Measurements from ENCODE around the gene IGF1. TPM values are rescaled to one million over a fixed set of nuclear protein-coding genes. Genes with fewer than 3 reads are reported as not detected.
"Not testable (repeated sequence)": the region's sequence is repeated elsewhere in the genome, so short reads cannot be mapped to it uniquely, and the experiment has no call there.

IGF1 gene
- total and polyA plus RNA-seq, 8 donors: 0.89 to 14.5 (median 10.2) TPM

GRCh38 chr12:102459314-102459713, 21.0 kb downstream of the IGF1 start:
- no peaks in the 10 kb centered on the region for H3K4me1 ChIP-seq
- 70 to 80% (median 77%) methylated on average over 5 of the region's 5 CpGs for WGBS, 5 donors
- no peaks in the 10 kb centered on the region for H3K36me3 ChIP-seq
- H3K27me3 ChIP-seq: no peaks in the 10 kb centered on the region
- TF ChIP-seq, protein P1, sequence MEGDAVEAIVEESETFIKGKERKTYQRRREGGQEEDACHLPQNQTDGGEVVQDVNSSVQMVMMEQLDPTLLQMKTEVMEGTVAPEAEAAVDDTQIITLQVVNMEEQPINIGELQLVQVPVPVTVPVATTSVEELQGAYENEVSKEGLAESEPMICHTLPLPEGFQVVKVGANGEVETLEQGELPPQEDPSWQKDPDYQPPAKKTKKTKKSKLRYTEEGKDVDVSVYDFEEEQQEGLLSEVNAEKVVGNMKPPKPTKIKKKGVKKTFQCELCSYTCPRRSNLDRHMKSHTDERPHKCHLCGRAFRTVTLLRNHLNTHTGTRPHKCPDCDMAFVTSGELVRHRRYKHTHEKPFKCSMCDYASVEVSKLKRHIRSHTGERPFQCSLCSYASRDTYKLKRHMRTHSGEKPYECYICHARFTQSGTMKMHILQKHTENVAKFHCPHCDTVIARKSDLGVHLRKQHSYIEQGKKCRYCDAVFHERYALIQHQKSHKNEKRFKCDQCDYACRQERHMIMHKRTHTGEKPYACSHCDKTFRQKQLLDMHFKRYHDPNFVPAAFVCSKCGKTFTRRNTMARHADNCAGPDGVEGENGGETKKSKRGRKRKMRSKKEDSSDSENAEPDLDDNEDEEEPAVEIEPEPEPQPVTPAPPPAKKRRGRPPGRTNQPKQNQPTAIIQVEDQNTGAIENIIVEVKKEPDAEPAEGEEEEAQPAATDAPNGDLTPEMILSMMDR (IDR thresholded peaks at IDR 0.05): no peak
- TF ChIP-seq EP300 (IDR thresholded peaks at IDR 0.05): no peak
- TF ChIP-seq POLR2AphosphoS5 (IDR thresholded peaks at IDR 0.05): peak in 1 of 3 donors; percentile 18
- TF ChIP-seq POLR2A (IDR thresholded peaks at IDR 0.05): no peak
- H3K9me3 ChIP-seq: no peaks in the 10 kb centered on the region
- DNase-seq: no peak
- H3K27ac ChIP-seq: no peak overlapping the region
- H3K4me3 ChIP-seq: no peak overlapping the region
- intact Hi-C loops (cut with DNase I; ENCODE audit: low total_unique reads): no loop called here

- WGBS, 5 donors: 75 to 91% (median 86%) methylated on average over 4 of the region's 4 CpGs
- intact Hi-C loops (cut with DNase I; ENCODE audit: low total_unique reads): no loop called here
- TF ChIP-seq EP300 (IDR thresholded peaks at IDR 0.05) (no peak), POLR2A (IDR thresholded peaks at IDR 0.05) (no peak), POLR2AphosphoS5 (IDR thresholded peaks at IDR 0.05) (peak; percentile 27 to 36 (median 30))
- no peak for DNase-seq
- Histone ChIP-seq H3K27me3 (no peaks in the 10 kb centered on the region), H3K9me3 (no peaks in the 10 kb centered on the region), H3K4me1 (no peaks in the 10 kb centered on the region), H3K27ac (peak overlapping the region in 1 of 5 donors; percentile 14), H3K36me3 (no peaks in the 10 kb centered on the region), H3K4me3 (no peak overlapping the region)
These were observed 25.3 kb downstream of the IGF1 start for GRCh38 chr12:102454808-102455760.

DNA sequence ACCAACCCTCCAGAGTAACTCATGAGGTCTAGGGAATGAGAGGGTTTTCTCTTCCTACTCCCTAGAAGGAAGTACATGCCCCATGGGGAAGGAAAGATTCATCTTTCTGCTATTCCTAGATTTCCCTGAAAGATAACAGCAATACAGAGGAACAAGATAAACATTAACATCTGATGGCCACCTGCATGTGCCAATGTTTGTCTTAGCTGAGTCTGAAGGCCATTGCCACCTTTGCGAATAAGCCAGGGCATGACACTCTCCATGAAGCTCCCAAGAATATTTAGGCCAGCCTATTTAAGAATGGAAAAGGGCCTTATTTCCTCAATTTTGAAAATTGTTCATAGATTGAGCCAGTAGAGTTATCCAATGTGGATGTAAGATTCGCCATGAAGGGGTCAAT, 26.0 kb downstream of the IGF1 start:
- intact Hi-C loops (cut with DNase I; ENCODE audit: low total_unique reads): no loop called here
- H3K9me3 ChIP-seq: no peaks in the 10 kb centered on the region
- TF ChIP-seq EP300 (IDR thresholded peaks at IDR 0.05) (no peak), POLR2A (IDR thresholded peaks at IDR 0.05) (no peak), POLR2AphosphoS5 (IDR thresholded peaks at IDR 0.05) (no peak)
- TF ChIP-seq, protein P1 (IDR thresholded peaks at IDR 0.05): no peak
- 84 to 100% (median 95%) methylated on average over 2 of the region's 2 CpGs for WGBS, 5 donors
- peak overlapping the region in 1 of 5 donors; percentile 14 for H3K27ac ChIP-seq
- H3K36me3 ChIP-seq: no peaks in the 10 kb centered on the region
- H3K27me3 ChIP-seq: no peaks in the 10 kb centered on the region
- H3K4me1 ChIP-seq: no peaks in the 10 kb centered on the region
- DNase-seq: no peak
- H3K4me3 ChIP-seq: no peak overlapping the region

GRCh38 chr12:102452605-102453004, 27.8 kb downstream of the IGF1 start:
- no peaks in the 10 kb centered on the region for H3K9me3 ChIP-seq
- no peak for TF ChIP-seq POLR2A (IDR thresholded peaks at IDR 0.05)
- no peak for TF ChIP-seq EP300 (IDR thresholded peaks at IDR 0.05)
- no peak for TF ChIP-seq POLR2AphosphoS5 (IDR thresholded peaks at IDR 0.05)
- TF ChIP-seq, protein P1 (IDR thresholded peaks at IDR 0.05): no peak
- intact Hi-C loops (cut with DNase I; ENCODE audit: low total_unique reads): no loop called here
- DNase-seq: no peak
- WGBS, 5 donors: 85 to 93% (median 88%) methylated on average over 2 of the region's 2 CpGs
- H3K27ac ChIP-seq: no peak overlapping the region
- no peak overlapping the region for H3K4me3 ChIP-seq
- no peaks in the 10 kb centered on the region for H3K36me3 ChIP-seq
- H3K27me3 ChIP-seq: no peaks in the 10 kb centered on the region
- no peaks in the 10 kb centered on the region for H3K4me1 ChIP-seq

GRCh38 chr12:102449018-102449417, 31.3 kb downstream of the IGF1 start:
- H3K4me3 ChIP-seq; H3K4me1 ChIP-seq; H3K9me3 ChIP-seq; intact Hi-C loops (cut with DNase I; ENCODE audit: low total_unique reads); DNase-seq; H3K27ac ChIP-seq; H3K27me3 ChIP-seq; H3K36me3 ChIP-seq: not testable (repeated sequence)
- WGBS, 5 donors: 90 to 95% (median 94%) methylated on average over 3 of the region's 3 CpGs

DNA sequence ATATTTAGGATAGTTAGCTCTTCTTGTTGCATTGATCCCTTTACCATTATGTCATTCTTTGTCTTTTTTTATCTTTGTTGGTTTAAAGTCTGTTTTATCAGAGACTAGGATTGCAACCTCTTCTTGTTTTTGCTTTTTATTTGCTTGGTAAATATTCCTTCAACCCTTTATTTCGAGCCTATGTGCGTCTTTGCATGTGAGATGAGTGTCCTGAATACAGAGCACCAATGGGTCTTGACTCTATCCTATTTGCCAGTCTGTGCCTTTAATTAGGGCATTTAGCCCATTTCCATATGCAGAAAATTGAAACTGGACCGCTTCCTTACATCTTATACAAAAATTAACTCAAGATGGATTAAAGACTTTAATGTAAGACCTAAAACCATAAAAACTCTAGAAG, 32.9 kb downstream of the IGF1 start:
- H3K27ac ChIP-seq; H3K4me3 ChIP-seq; H3K36me3 ChIP-seq; DNase-seq; intact Hi-C loops (cut with DNase I; ENCODE audit: low total_unique reads); H3K9me3 ChIP-seq; H3K27me3 ChIP-seq; H3K4me1 ChIP-seq: not testable (repeated sequence)
- WGBS, 5 donors: 59 to 75% (median 66%) methylated on average over 3 of the region's 3 CpGs
